OCI-LY7 (cell line): ENCODE data around the gene TMEM208.

ENCODE experiments used
- EZH2phosphoT487 ChIP-seq: fragments of 200-600 bp; sonication (generic); IDR thresholded peaks from 2 replicates; pipeline ENCODE4 v1.6.1; 2018; ENCODE audit warnings: low read depth, borderline replicate concordance, mild to moderate bottlenecking, mixed run types, antibody characterized with exemption, low read length, moderate library complexity, mixed read lengths
- TF ChIP-seq, protein P1 (sequence below): fragments of 200-600 bp; sonication (generic); conservative IDR thresholded peaks from 2 replicates; pipeline ENCODE4 v1.5.1; 2014; ENCODE audit warnings: mild to moderate bottlenecking, antibody characterized with exemption, low read length, moderate library complexity, mixed read lengths

DNA sequence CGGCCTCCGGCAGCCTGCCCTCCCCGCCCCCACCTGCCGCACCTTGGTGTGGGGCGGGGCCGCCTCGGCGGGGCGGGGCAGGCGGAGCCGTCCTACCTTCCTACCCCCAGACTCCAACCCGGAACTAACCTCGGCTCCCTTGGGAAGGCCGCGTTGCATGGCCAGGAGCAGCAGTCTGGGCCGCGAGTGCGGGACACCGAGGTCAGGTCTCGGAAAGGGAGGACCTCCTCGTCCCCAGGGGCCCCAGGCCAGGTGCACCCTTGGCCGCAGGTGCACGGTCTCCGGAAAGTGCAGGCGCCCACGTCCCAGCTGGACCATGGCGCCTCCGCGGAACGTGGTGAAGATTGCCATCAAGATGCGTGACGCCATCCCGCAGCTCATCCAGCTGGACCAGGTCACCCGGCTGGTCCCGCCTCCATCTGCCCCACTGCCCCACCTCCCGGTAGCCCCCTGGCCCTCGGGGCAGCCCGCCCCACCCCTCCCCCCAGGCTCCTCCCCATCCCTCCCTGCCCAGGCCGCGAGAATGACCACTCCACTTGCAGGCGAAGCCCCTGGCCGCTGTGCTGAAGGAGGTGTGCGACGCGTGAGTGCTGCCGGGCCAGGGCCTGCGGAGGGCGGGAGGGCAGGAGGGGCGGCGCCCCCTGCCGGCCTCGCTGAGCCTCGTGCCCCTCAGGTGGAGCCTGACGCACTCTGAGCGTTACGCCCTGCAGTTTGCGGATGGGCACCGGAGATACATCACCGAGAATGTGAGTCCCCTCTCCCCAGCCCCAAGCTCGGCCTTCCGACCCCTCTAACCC, 27.7 kb upstream of the TMEM208 start, which contains the start of gene ELMO3:
- TF ChIP-seq, protein P1, sequence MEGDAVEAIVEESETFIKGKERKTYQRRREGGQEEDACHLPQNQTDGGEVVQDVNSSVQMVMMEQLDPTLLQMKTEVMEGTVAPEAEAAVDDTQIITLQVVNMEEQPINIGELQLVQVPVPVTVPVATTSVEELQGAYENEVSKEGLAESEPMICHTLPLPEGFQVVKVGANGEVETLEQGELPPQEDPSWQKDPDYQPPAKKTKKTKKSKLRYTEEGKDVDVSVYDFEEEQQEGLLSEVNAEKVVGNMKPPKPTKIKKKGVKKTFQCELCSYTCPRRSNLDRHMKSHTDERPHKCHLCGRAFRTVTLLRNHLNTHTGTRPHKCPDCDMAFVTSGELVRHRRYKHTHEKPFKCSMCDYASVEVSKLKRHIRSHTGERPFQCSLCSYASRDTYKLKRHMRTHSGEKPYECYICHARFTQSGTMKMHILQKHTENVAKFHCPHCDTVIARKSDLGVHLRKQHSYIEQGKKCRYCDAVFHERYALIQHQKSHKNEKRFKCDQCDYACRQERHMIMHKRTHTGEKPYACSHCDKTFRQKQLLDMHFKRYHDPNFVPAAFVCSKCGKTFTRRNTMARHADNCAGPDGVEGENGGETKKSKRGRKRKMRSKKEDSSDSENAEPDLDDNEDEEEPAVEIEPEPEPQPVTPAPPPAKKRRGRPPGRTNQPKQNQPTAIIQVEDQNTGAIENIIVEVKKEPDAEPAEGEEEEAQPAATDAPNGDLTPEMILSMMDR = no peak
- no peak for TF ChIP-seq EZH2phosphoT487
